NCI-H774 (cell line): ENCODE measurements around the gene RPS6KA2.
"Not testable (repeated sequence)": the region's sequence is repeated elsewhere in the genome, so short reads cannot be mapped to it uniquely, and the experiment has no call there.

ENCODE experiments used
- DNase-seq: peaks from one replicate; lab custom pipeline; 2025; lab: John Stamatoyannopoulos, UW

Gene RPS6KA2

GRCh38 chr6:166530211-166531095 is 96.6 kb downstream of the RPS6KA2 start:
- no peak for DNase-seq

GRCh38 chr6:166529586-166529985 is 97.5 kb downstream of the RPS6KA2 start:
- no peak for DNase-seq

GRCh38 chr6:166529058-166529457 is 98.0 kb downstream of the RPS6KA2 start:
- DNase-seq, result not testable (repeated sequence)

GRCh38 chr6:166527849-166528248 is 99.2 kb downstream of the RPS6KA2 start:
- DNase-seq, result no peak

GRCh38 chr6:166526937-166527336 is 100.1 kb downstream of the RPS6KA2 start:
- DNase-seq, result no peak

GRCh38 chr6:166525567-166525966 is 101.5 kb downstream of the RPS6KA2 start:
- no peak for DNase-seq

- no peak for DNase-seq
Measured at GRCh38 chr6:166523782-166524559, 103.1 kb downstream of the RPS6KA2 start.

GRCh38 chr6:166520905-166521834 is 105.9 kb downstream of the RPS6KA2 start:
- no peak for DNase-seq

GRCh38 chr6:166516251-166516884 is 110.7 kb downstream of the RPS6KA2 start:
- no peak for DNase-seq

- no peak for DNase-seq
Measured at GRCh38 chr6:166515072-166515810, 111.8 kb downstream of the RPS6KA2 start.

GRCh38 chr6:166514196-166514595 is 112.9 kb downstream of the RPS6KA2 start:
- no peak for DNase-seq

GRCh38 chr6:166512567-166512966 is 114.5 kb downstream of the RPS6KA2 start:
- DNase-seq, result no peak

GRCh38 chr6:166511316-166511715 is 115.7 kb downstream of the RPS6KA2 start:
- no peak for DNase-seq

GRCh38 chr6:166509193-166509592 is 117.9 kb downstream of the RPS6KA2 start:
- DNase-seq, result no peak

- DNase-seq, result no peak
Measured at GRCh38 chr6:166508726-166509125, 118.3 kb downstream of the RPS6KA2 start.

GRCh38 chr6:166507809-166508564 is 119.1 kb downstream of the RPS6KA2 start:
- no peak for DNase-seq

GRCh38 chr6:166507380-166507779 is 119.7 kb downstream of the RPS6KA2 start:
- DNase-seq, result no peak

- DNase-seq, result no peak
Measured at GRCh38 chr6:166505133-166505905, 121.7 kb downstream of the RPS6KA2 start.

- no peak for DNase-seq
Measured at GRCh38 chr6:166504100-166504499, 123.0 kb downstream of the RPS6KA2 start.
